Peyer's patch (tissue), 4 donors: ENCODE measurements around the gene RBM44. TPM values are rescaled to one million over a fixed set of nuclear protein-coding genes. Genes with fewer than 3 reads are reported as not detected.
"Not testable (repeated sequence)": the region's sequence is repeated elsewhere in the genome, so short reads cannot be mapped to it uniquely, and the experiment has no call there.

Source experiments
- DNase-seq, 3 donors: peaks; one replicate each; pipeline ENCODE4 v3.0.0-alpha.2; 2017 to 2019
- H3K27ac ChIP-seq, 4 donors: fragments of 200-600 bp; sonication (generic); one replicate each; pipeline ENCODE4 v1.5.1; 2016 to 2019
- H3K27me3 ChIP-seq, 2 donors: fragments of 200-600 bp; sonication (generic); one replicate each; pipeline ENCODE4 v1.5.1; 2019
- H3K36me3 ChIP-seq, 3 donors: fragments of 200-600 bp; sonication (generic); one replicate each; pipeline ENCODE4 v1.5.1; 2016 to 2019
- H3K4me1 ChIP-seq, 4 donors: fragments of 200-600 bp; sonication (generic); one replicate each; pipeline ENCODE4 v1.5.1; 2016 to 2019
- H3K4me3 ChIP-seq, 4 donors: fragments of 200-600 bp; sonication (generic); 1 replicate in 3 of 4; 2 replicates in 1 of 4; pipeline ENCODE4 v1.5.1; 2016 to 2019; ENCODE audit warnings: mild to moderate bottlenecking in 1 of 4
- H3K9me3 ChIP-seq, 4 donors: fragments of 200-600 bp; sonication (generic); one replicate each; pipeline ENCODE4 v1.5.1; 2016 to 2019; ENCODE audit warnings: mild to moderate bottlenecking in 1 of 4
- CTCF ChIP-seq, 6 experiments: fragments of 450-650 bp in 4 of 6; fragments of 200-600 bp in 2 of 6; sonication (generic) in 1 of 6; IDR thresholded peaks; one replicate each; pipeline ENCODE4 v1.5.1; 2017 to 2019; ENCODE audit warnings: antibody characterized with exemption in 6 of 6, mild to moderate bottlenecking in 3 of 6, moderate library complexity in 1 of 6
- POLR2A ChIP-seq, 2 donors: fragments of 450-650 bp; IDR thresholded peaks; one replicate each; pipeline ENCODE4 v1.5.1; 2017; ENCODE audit warnings: antibody characterized with exemption in 2 of 2, mild to moderate bottlenecking in 2 of 2, moderate library complexity in 2 of 2
- total RNA-seq, 4 donors: library from RNA; depleted of rRNA; stranded (reverse); fragments of >200 nt; gene quantifications; one replicate each; pipeline ENCODE4 v1.1.0, GENCODE V29; 2016

Gene RBM44
- total RNA-seq, 4 donors from 2014 or later: 0.38 to 2.5 (median 1.4) TPM

- Histone ChIP-seq H3K4me1 (no peaks in the 10 kb centered on the region), H3K36me3 (peaks cover 0 to 81% (median 0%) of the 10 kb centered on the region in 3 donors), H3K4me3 (no peak overlapping the region), H3K9me3 (no peaks in the 10 kb centered on the region), H3K27ac (no peak overlapping the region), H3K27me3 (no peaks in the 10 kb centered on the region)
- TF ChIP-seq POLR2A (IDR thresholded peaks at IDR 0.05) (no peak), CTCF (IDR thresholded peaks at IDR 0.05) (no peak)
- no peak for DNase-seq
Measured at GRCh38 chr2:237760506-237761502, 37.8 kb upstream of the RBM44 start.

GRCh38 chr2:237762291-237763182 is 36.0 kb upstream of the RBM44 start:
- H3K27ac ChIP-seq, H3K4me1 ChIP-seq, H3K27me3 ChIP-seq, H3K4me3 ChIP-seq, H3K9me3 ChIP-seq, DNase-seq: not testable (repeated sequence)
- H3K36me3 ChIP-seq: peaks cover 0 to 66% (median 0%) of the 10 kb centered on the region in 3 donors

GRCh38 chr2:237763812-237764211 is 34.8 kb upstream of the RBM44 start:
- H3K4me1 ChIP-seq: no peaks in the 10 kb centered on the region
- DNase-seq: no peak
- H3K27ac ChIP-seq: no peak overlapping the region
- peaks cover 0 to 59% (median 0%) of the 10 kb centered on the region in 3 donors for H3K36me3 ChIP-seq
- H3K9me3 ChIP-seq: no peaks in the 10 kb centered on the region
- no peaks in the 10 kb centered on the region for H3K27me3 ChIP-seq
- H3K4me3 ChIP-seq: no peak overlapping the region
- TF ChIP-seq CTCF (IDR thresholded peaks at IDR 0.05) (no peak), POLR2A (IDR thresholded peaks at IDR 0.05) (no peak)

GRCh38 chr2:237765122-237765521 is 33.5 kb upstream of the RBM44 start:
- not testable (repeated sequence) for H3K9me3 ChIP-seq, H3K27me3 ChIP-seq, H3K27ac ChIP-seq, H3K4me3 ChIP-seq, DNase-seq, H3K4me1 ChIP-seq
- H3K36me3 ChIP-seq: peaks cover 0 to 57% (median 0%) of the 10 kb centered on the region in 3 donors

GRCh38 chr2:237765875-237766274 is 32.7 kb upstream of the RBM44 start:
- no peaks in the 10 kb centered on the region for H3K4me1 ChIP-seq
- H3K27ac ChIP-seq: no peak overlapping the region
- no peak for DNase-seq
- TF ChIP-seq POLR2A (IDR thresholded peaks at IDR 0.05) (no peak), CTCF (IDR thresholded peaks at IDR 0.05) (no peak)
- H3K9me3 ChIP-seq: no peaks in the 10 kb centered on the region
- H3K27me3 ChIP-seq: no peaks in the 10 kb centered on the region
- no peak overlapping the region for H3K4me3 ChIP-seq
- H3K36me3 ChIP-seq: peaks cover 0 to 56% (median 0%) of the 10 kb centered on the region in 3 donors

GRCh38 chr2:237766340-237766739 is 32.2 kb upstream of the RBM44 start:
- H3K4me1 ChIP-seq: no peaks in the 10 kb centered on the region
- H3K27ac ChIP-seq: no peak overlapping the region
- H3K9me3 ChIP-seq: no peaks in the 10 kb centered on the region
- peaks cover 0 to 56% (median 0%) of the 10 kb centered on the region in 3 donors for H3K36me3 ChIP-seq
- TF ChIP-seq POLR2A (IDR thresholded peaks at IDR 0.05): no peak
- no peak for TF ChIP-seq CTCF (IDR thresholded peaks at IDR 0.05)
- H3K4me3 ChIP-seq: no peak overlapping the region
- no peaks in the 10 kb centered on the region for H3K27me3 ChIP-seq
- DNase-seq: no peak
